HUES6 (cell line): ENCODE results near the gene KCNJ10.
"Not testable (repeated sequence)": the region's sequence is repeated elsewhere in the genome, so short reads cannot be mapped to it uniquely, and the experiment has no call there.

Experiments
- H3K27ac ChIP-seq: 2 replicates; pipeline ENCODE4 v1.7.0; 2013; ENCODE audit warnings: low read depth, mild to moderate bottlenecking, low read length, inconsistent platforms
- H3K27me3 ChIP-seq: 2 replicates; pipeline ENCODE4 v1.6.1; 2013; ENCODE audit warnings: low read length; ENCODE audit not compliant: control insufficient read depth, insufficient read depth
- H3K36me3 ChIP-seq: 2 replicates; pipeline ENCODE4 v1.6.1; 2013; ENCODE audit warnings: low read length; ENCODE audit not compliant: control insufficient read depth, insufficient read depth
- H3K4me1 ChIP-seq: 2 replicates; pipeline ENCODE4 v1.6.1; 2013; ENCODE audit warnings: low read length; ENCODE audit not compliant: control insufficient read depth, insufficient read depth
- H3K4me3 ChIP-seq: 2 replicates; pipeline ENCODE4 v1.5.1; 2013; ENCODE audit warnings: low read depth, low read length
- H3K9ac ChIP-seq: one replicate; pipeline ENCODE4 v1.6.1; 2013; ENCODE audit warnings: mild to moderate bottlenecking, low read length
- H3K9me3 ChIP-seq: 2 replicates; pipeline ENCODE4 v1.6.1; 2013; ENCODE audit warnings: low read depth, low read length; ENCODE audit not compliant: control insufficient read depth, insufficient read depth

Gene KCNJ10

GRCh38 chr1:160052936-160053335 is 17.0 kb downstream of the KCNJ10 start:
- Histone ChIP-seq H3K9ac (no peak overlapping the region), H3K9me3 (no peaks in the 10 kb centered on the region), H3K36me3 (no peaks in the 10 kb centered on the region), H3K4me1 (peaks cover 15% of the 10 kb centered on the region), H3K27ac (no peak overlapping the region), H3K27me3 (peaks cover 12% of the 10 kb centered on the region), H3K4me3 (no peak overlapping the region)

GRCh38 chr1:160050619-160051018 is 19.3 kb downstream of the KCNJ10 start:
- Histone ChIP-seq H3K9me3 (no peaks in the 10 kb centered on the region), H3K9ac (no peak overlapping the region), H3K36me3 (no peaks in the 10 kb centered on the region), H3K27me3 (peaks cover 12% of the 10 kb centered on the region), H3K27ac (no peak overlapping the region), H3K4me1 (peaks cover 32% of the 10 kb centered on the region), H3K4me3 (no peak overlapping the region)

GRCh38 chr1:160050182-160050581 is 19.8 kb downstream of the KCNJ10 start:
- Histone ChIP-seq H3K4me1 (peaks cover 32% of the 10 kb centered on the region), H3K27me3 (peaks cover 12% of the 10 kb centered on the region)
- H3K36me3 ChIP-seq, H3K9ac ChIP-seq, H3K4me3 ChIP-seq, H3K9me3 ChIP-seq, H3K27ac ChIP-seq: not testable (repeated sequence)

- Histone ChIP-seq H3K9me3 (no peaks in the 10 kb centered on the region), H3K4me3 (no peak overlapping the region), H3K36me3 (no peaks in the 10 kb centered on the region), H3K4me1 (peaks cover 32% of the 10 kb centered on the region), H3K9ac (no peak overlapping the region), H3K27ac (no peak overlapping the region), H3K27me3 (peaks cover 12% of the 10 kb centered on the region)
These were observed 20.9 kb downstream of the KCNJ10 start for GRCh38 chr1:160049101-160049500.

- no peak overlapping the region for H3K4me3 ChIP-seq
- H3K9me3 ChIP-seq: no peaks in the 10 kb centered on the region
- peaks cover 8% of the 10 kb centered on the region for H3K27me3 ChIP-seq
- H3K4me1 ChIP-seq: peaks cover 29% of the 10 kb centered on the region
- H3K27ac ChIP-seq: no peak overlapping the region
- H3K36me3 ChIP-seq: no peaks in the 10 kb centered on the region
- H3K9ac ChIP-seq: no peak overlapping the region
These were observed 21.6 kb downstream of the KCNJ10 start for GRCh38 chr1:160048335-160048734.

DNA sequence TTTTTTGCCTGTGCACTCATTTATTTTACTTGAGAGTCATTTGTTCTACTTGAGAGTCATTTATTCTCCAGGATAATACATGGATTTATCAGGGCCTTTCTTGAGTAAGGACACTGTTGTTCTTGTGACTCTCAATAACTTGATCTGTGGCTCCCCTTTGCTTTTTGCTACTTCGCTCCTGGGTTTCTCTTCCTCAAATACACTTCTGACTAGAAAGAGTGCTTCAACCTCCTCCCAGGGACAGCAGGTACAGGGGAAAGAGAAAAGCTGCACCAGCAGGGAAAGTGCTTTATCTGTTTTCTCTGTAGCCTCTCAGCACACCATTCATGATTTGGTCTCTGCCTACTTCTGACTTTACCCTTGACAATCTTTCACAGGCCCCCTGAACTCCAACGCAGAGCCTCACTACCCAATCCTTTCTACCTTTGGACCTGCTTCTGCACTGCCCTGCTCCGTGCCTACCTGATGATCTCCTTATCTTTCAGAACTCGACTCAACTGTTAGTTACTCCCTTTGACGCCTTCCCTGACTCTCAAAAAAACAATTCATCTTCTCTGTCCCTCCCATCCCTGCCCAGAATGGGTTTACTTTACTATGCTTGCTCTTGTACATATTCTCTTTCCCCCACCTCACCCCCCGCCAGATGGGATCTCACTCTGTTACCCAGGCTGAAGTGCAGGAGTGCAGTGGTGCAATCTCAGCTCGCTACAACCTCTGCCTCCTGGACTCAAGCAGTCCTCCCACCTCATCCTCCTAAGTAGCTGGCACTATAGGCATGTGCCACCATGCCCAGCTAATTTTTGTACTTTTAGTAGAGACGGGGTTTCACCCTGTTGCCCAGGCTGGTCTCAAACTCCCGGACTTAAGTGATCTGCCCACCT is 22.6 kb downstream of the KCNJ10 start:
- H3K4me1 ChIP-seq: peaks cover 29% of the 10 kb centered on the region
- H3K9ac ChIP-seq: no peak overlapping the region
- H3K4me3 ChIP-seq: peak overlapping the region; percentile 20; the same call in 1 of the 2 replicates
- H3K36me3 ChIP-seq: no peaks in the 10 kb centered on the region
- no peaks in the 10 kb centered on the region for H3K9me3 ChIP-seq
- peaks cover 6% of the 10 kb centered on the region for H3K27me3 ChIP-seq
- no peak overlapping the region for H3K27ac ChIP-seq

DNA sequence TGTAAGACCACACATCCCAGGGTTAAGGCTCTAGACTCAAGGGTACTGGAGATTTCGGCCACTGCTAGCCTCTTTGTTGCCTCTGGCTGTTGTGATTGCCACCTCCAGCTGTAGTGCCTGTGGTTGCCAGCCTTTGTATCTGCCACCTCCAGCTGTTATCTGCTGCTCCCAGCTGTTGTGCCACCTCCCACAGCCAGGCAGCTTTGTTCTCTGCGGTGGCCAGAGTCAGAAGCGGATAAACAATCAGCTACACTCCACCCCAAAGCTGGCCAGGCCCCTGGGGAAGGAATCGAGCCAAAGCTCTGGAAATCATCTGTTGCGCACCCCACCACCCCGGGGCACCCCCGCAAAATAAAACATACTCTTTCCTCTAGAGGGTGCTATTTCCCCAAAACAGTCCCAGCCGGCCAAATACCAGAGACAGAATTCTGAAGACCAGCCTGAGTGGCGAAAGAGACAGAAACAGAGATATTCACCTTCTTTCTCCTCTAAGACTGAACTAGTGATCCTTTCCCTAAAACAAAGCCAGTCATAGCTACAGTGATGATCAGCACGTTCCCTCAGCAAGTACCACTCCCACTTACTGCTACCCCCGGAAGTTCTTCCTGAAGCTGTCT is 23.4 kb downstream of the KCNJ10 start:
- Histone ChIP-seq H3K9ac (peak overlapping the region; percentile 28), H3K4me3 (peak overlapping the region; percentile 26; the same call in 1 of the 2 replicates), H3K27ac (no peak overlapping the region), H3K4me1 (peaks cover 29% of the 10 kb centered on the region), H3K36me3 (no peaks in the 10 kb centered on the region), H3K27me3 (no peaks in the 10 kb centered on the region; the same call in 1 of the 2 replicates), H3K9me3 (no peaks in the 10 kb centered on the region)

GRCh38 chr1:160045653-160046052 is 24.3 kb downstream of the KCNJ10 start:
- Histone ChIP-seq H3K27ac (no peak overlapping the region), H3K9ac (no peak overlapping the region), H3K4me3 (no peak overlapping the region), H3K9me3 (no peaks in the 10 kb centered on the region), H3K36me3 (no peaks in the 10 kb centered on the region), H3K4me1 (peaks cover 29% of the 10 kb centered on the region), H3K27me3 (no peaks in the 10 kb centered on the region)

GRCh38 chr1:160043543-160043942 is 26.4 kb downstream of the KCNJ10 start:
- H3K4me1 ChIP-seq: peaks cover 22% of the 10 kb centered on the region
- H3K36me3 ChIP-seq: no peaks in the 10 kb centered on the region
- no peak overlapping the region for H3K4me3 ChIP-seq
- no peaks in the 10 kb centered on the region for H3K27me3 ChIP-seq
- H3K9me3 ChIP-seq: no peaks in the 10 kb centered on the region
- H3K27ac ChIP-seq: no peak overlapping the region
- H3K9ac ChIP-seq: no peak overlapping the region

- Histone ChIP-seq H3K4me1 (no peaks in the 10 kb centered on the region), H3K9me3 (no peaks in the 10 kb centered on the region)
These were observed 29.5 kb downstream of the KCNJ10 start for GRCh38 chr1:160040476-160040875.

DNA sequence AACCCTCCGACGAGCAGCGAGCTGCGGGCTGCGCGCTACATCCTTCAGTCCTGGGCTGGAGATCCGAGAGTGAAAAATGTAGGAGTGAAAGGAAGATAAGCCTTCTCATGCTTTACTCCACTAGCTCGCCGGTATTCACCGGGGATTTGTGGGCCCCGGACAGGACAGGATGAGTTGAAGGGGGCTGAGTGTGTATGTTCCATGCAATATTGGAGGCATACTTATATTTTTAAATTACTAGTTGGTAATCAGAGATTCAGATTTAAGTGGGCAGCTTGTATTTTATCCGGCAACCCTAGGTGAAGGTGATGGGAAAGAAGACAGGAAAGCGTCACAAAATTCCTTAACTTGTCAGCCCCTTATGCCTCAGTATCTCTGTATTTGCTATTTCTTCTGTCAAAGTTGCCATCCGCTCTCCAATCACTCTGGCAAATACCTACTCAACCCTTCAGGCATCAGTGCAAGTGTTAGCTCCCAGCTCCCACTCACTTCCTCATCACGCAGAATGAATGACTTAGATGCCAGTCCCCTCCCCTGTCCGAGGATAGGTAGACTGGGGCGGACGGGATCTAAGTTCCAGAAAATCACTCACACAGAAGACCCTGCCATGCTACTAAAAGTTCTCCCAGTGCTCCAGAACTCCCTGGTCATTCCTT is 37.7 kb downstream of the KCNJ10 start:
- Histone ChIP-seq H3K4me3 (peak overlapping the region; percentile 91), H3K27ac (no peak overlapping the region), H3K27me3 (peaks cover 8% of the 10 kb centered on the region; the same call in 1 of the 2 replicates), H3K9me3 (no peaks in the 10 kb centered on the region), H3K36me3 (no peaks in the 10 kb centered on the region), H3K9ac (peak overlapping the region; percentile 28), H3K4me1 (peaks cover 11% of the 10 kb centered on the region)

More at GRCh38 chr1:160040476-160040875, 29.5 kb downstream of the KCNJ10 start:
- Histone ChIP-seq H3K4me3 (no peak overlapping the region), H3K36me3 (no peaks in the 10 kb centered on the region), H3K9ac (no peak overlapping the region), H3K27ac (no peak overlapping the region), H3K27me3 (no peaks in the 10 kb centered on the region)
